Spleen (tissue), 13 donors: Measurements from ENCODE around the gene CEP164. TPM values are rescaled to one million over a fixed set of nuclear protein-coding genes. Genes with fewer than 3 reads are reported as not detected.
A peak's percentile ranks its signal among the peaks of the same experiment; 100 is the strongest.

ENCODE experiments used
- DNase-seq: peaks from one replicate; pipeline ENCODE4 v3.0.0-alpha.2; 2020
- H3K27ac ChIP-seq, 8 donors: fragments of 200-600 bp; sonication (generic) in 7 of 8; 1 replicate in 4 of 8; 2 replicates in 4 of 8; pipeline versions ENCODE4 v1.5.0 to v1.8.0; 2016 to 2021; ENCODE audit warnings: inconsistent platforms in 4 of 8, mild to moderate bottlenecking in 4 of 8, moderate library complexity in 1 of 8
- H3K27me3 ChIP-seq, 7 donors: fragments of 200-600 bp; sonication (generic) in 6 of 7; replicated peaks in 1 of 7; 1 replicate in 4 of 7; 2 replicates in 3 of 7; pipeline versions ENCODE4 v1.5.0 to v1.8.0; 2016 to 2021; ENCODE audit warnings: inconsistent platforms in 3 of 7, mild to moderate bottlenecking in 1 of 7
- H3K36me3 ChIP-seq, 6 donors: fragments of 200-600 bp; sonication (generic) in 5 of 6; 1 replicate in 4 of 6; 2 replicates in 2 of 6; pipeline versions ENCODE4 v1.5.0 to v1.8.0; 2016 to 2021; ENCODE audit warnings: inconsistent platforms in 2 of 6
- H3K4me1 ChIP-seq, 6 donors: fragments of 200-600 bp; sonication (generic) in 5 of 6; 1 replicate in 3 of 6; 2 replicates in 3 of 6; pipeline versions ENCODE4 v1.5.0 to v1.8.0; 2016 to 2021; ENCODE audit warnings: inconsistent platforms in 3 of 6
- H3K4me3 ChIP-seq, 8 donors: fragments of 200-600 bp; sonication (generic) in 7 of 8; 1 replicate in 4 of 8; 2 replicates in 4 of 8; pipeline versions ENCODE4 v1.5.0 to v1.8.0; 2016 to 2021; ENCODE audit warnings: inconsistent platforms in 4 of 8, mild to moderate bottlenecking in 4 of 8, moderate library complexity in 2 of 8
- H3K9me3 ChIP-seq, 8 donors: fragments of 200-600 bp; sonication (generic) in 7 of 8; 1 replicate in 4 of 8; 2 replicates in 4 of 8; pipeline versions ENCODE4 v1.5.0 to v1.8.0; 2016 to 2021; ENCODE audit warnings: inconsistent platforms in 4 of 8
- CTCF ChIP-seq, 11 experiments: fragments of 200-600 bp in 7 of 11; fragments of 450-650 bp in 4 of 11; sonication (generic) in 4 of 11; IDR thresholded peaks in 8 of 11; conservative IDR thresholded peaks in 3 of 11; 1 replicate in 7 of 11; 2 replicates in 4 of 11; pipeline versions ENCODE4 v1.4.0 to v1.8.0; 2016 to 2021; ENCODE audit warnings: antibody characterized with exemption in 11 of 11, inconsistent platforms in 4 of 11, mild to moderate bottlenecking in 1 of 11
- POLR2A ChIP-seq, 3 donors: fragments of 450-650 bp; IDR thresholded peaks; one replicate each; pipeline ENCODE4 v1.5.1; 2017; ENCODE audit warnings: antibody characterized with exemption in 3 of 3, mild to moderate bottlenecking in 1 of 3
- POLR2AphosphoS5 ChIP-seq, 3 donors: sonication (generic); formaldehyde crosslinking; IDR thresholded peaks; one replicate each; pipeline ENCODE4 v1.5.1; 2017; ENCODE audit warnings: antibody characterized with exemption in 3 of 3
- WGBS, 5 donors: extraction: QIAGEN DNeasy Blood & Tissue Kit in 3 of 5; methylation state at CpG; one replicate each; pipeline versions ENCODE4 v1.1.5 to v1.1.7; 2013 to 2018; 5-methylcytosine and 5-hydroxymethylcytosine counted together
- intact Hi-C: fragments of 100-400 bp; cut with DNase I; formaldehyde crosslinking; loops from one replicate; pipeline ENCODE4 v1.15.0; 2023; ENCODE audit warnings: low total_unique reads
- long read RNA-seq, 2 donors: transcript quantifications; one replicate each; lab custom pipeline, GENCODE V29; 2026
- polyA plus RNA-seq, 3 donors: library from polyadenylated mRNA; stranded (reverse); fragments of 200-250 nt; gene quantifications; one replicate each; pipeline ENCODE4 v1.2.1, GENCODE V29; 2013
- total RNA-seq, 7 donors: library from RNA; depleted of rRNA in 3 of 7; stranded (reverse); fragments of >200 nt in 3 of 7; fragmentation: NEBNext Ultra II Directional in 4 of 7; extraction: Animal tissue kit (Norgen Biotek cat#: 25700) in 4 of 7; gene quantifications; one replicate each; pipeline versions ENCODE4 v1.1.0 to v1.2.1, GENCODE V29; 2016 to 2021
- donor health status: healthy with polysubstance abuse.
- donor health status: DM: no; HTN: no; CAD: no; lungs with moderate emphysema.
- donor health status: DM: no; HTN: no; CAD: no.
- donor health status: Bipolar disorder and iron deficiency.
- donor health status: healthy.
- donor health status: DM: no; HTN: no; CAD: no.
- donor health status: DM: yes; HTN: yes; CAD: no.

The CEP164 gene
- total RNA-seq (10 to 100 TPM; 21.2 to 48.3 (median 34.8) TPM), polyA plus RNA-seq (10 to 100 TPM in 2 of 3 donors, 1 to 10 TPM in 1; 6.6 to 17.9 (median 12.1) TPM)
- long read RNA-seq, donor 1, partial matches to known transcripts, result 0 of 6 reads
- long read RNA-seq, donor 1, other reads (novel, unspliced or antisense), result 0 of 6 reads
- long read RNA-seq, donor 2, partial matches to known transcripts, result 0 of 3 reads
- long read RNA-seq, donor 2, other reads (novel, unspliced or antisense), result 0 of 3 reads

GRCh38 chr11:117327567-117328374 lies at the start of gene CEP164:
Gene CEP164 (plus strand): TSS chr11:117327854. CDS start chr11:117338587, 10,733 bp downstream.
- DNase-seq, result peak; percentile 98
- Histone ChIP-seq H3K9me3 (no peaks in the 10 kb centered on the region), H3K4me3 (peak within 1 kb of the TSS; percentile 71 to 95 (median 86)), H3K4me1 (peaks cover 6 to 33% (median 13%) of the 10 kb centered on the region in 6 donors), H3K27ac (peak within 1 kb of the TSS; percentile 83 to 93 (median 90)), H3K27me3 (no peaks in the 10 kb centered on the region), H3K36me3 (no peaks in the 10 kb centered on the region)
- 0 to 1% (median 0%) methylated on average over 57 to 64 of the region's 64 CpGs for whole genome bisulfite sequencing, 5 donors
- TF ChIP-seq POLR2A (IDR thresholded peaks at IDR 0.05) (peak in 1 of 3 donors; percentile 17), CTCF (IDR thresholded peaks at IDR 0.05 in 8 of 11, conservative IDR thresholded peaks at IDR 0.05 in 3 of 11) (peak in 1 of 11 experiments; percentile 23), POLR2AphosphoS5 (IDR thresholded peaks at IDR 0.05) (peak; percentile 82 to 89 (median 88))
- intact Hi-C loops, result loop anchor here (10.0 kb wide), 1 partner anchor 93 kb away; the partner anchor contains the start of genes PCSK7 and RNF214

GRCh38 chr11:117278347-117278746 lies 49.3 kb upstream of the CEP164 start:
- no peak overlapping the region for H3K27ac ChIP-seq
- 82 to 94% (median 85%) methylated on average over 2 of the region's 2 CpGs for WGBS, 5 donors
- H3K4me1 ChIP-seq, result peaks cover 0 to 3% (median 0%) of the 10 kb centered on the region in 6 donors
- intact Hi-C loops, result no loop called here
- no peaks in the 10 kb centered on the region for H3K9me3 ChIP-seq
- peaks cover 0 to 75% (median 31%) of the 10 kb centered on the region in 6 donors for H3K36me3 ChIP-seq
- H3K4me3 ChIP-seq, result no peak overlapping the region
- TF ChIP-seq POLR2AphosphoS5 (IDR thresholded peaks at IDR 0.05), result no peak
- no peak for TF ChIP-seq POLR2A (IDR thresholded peaks at IDR 0.05)
- no peak for TF ChIP-seq CTCF (IDR thresholded peaks at IDR 0.05 in 8 of 11, conservative IDR thresholded peaks at IDR 0.05 in 3 of 11)
- DNase-seq, result no peak
- no peaks in the 10 kb centered on the region for H3K27me3 ChIP-seq

- intact Hi-C loops, result no loop called here
- Histone ChIP-seq H3K27ac (peak overlapping the region in 5 of 8 donors; percentile 5 to 66 (median 45)), H3K36me3 (peaks cover 0 to 80% (median 45%) of the 10 kb centered on the region in 6 donors), H3K9me3 (no peaks in the 10 kb centered on the region), H3K4me1 (peaks cover 0 to 3% (median 0%) of the 10 kb centered on the region in 6 donors), H3K27me3 (no peaks in the 10 kb centered on the region), H3K4me3 (peak overlapping the region in 1 of 8 donors; percentile 8)
- WGBS, 5 donors, result 74 to 80% (median 78%) methylated on average over 4 of the region's 4 CpGs
- no peak for DNase-seq
- TF ChIP-seq POLR2AphosphoS5 (IDR thresholded peaks at IDR 0.05), result no peak
- TF ChIP-seq POLR2A (IDR thresholded peaks at IDR 0.05), result no peak
- no peak for TF ChIP-seq CTCF (IDR thresholded peaks at IDR 0.05 in 8 of 11, conservative IDR thresholded peaks at IDR 0.05 in 3 of 11)
Measured at GRCh38 chr11:117279711-117280376, 47.8 kb upstream of the CEP164 start.
